GM21619 (cell line): ENCODE results near the gene ERH.
"Not testable (repeated sequence)": the region's sequence is repeated elsewhere in the genome, so short reads cannot be mapped to it uniquely, and the experiment has no call there.

ENCODE experiments used
- ATAC-seq: cut with Tn5 transposase; IDR thresholded peaks from one replicate; pipeline ENCODE4 v1.9.1; 2021; ENCODE audit not compliant: unreplicated experiment

The ERH gene

GRCh38 chr14:69398818-69399210 lies 715 bp upstream of the ERH start:
- peak; percentile 2 for ATAC-seq

GRCh38 chr14:69395929-69396328 lies 2.2 kb downstream of the ERH start:
- no peak for ATAC-seq

DNA sequence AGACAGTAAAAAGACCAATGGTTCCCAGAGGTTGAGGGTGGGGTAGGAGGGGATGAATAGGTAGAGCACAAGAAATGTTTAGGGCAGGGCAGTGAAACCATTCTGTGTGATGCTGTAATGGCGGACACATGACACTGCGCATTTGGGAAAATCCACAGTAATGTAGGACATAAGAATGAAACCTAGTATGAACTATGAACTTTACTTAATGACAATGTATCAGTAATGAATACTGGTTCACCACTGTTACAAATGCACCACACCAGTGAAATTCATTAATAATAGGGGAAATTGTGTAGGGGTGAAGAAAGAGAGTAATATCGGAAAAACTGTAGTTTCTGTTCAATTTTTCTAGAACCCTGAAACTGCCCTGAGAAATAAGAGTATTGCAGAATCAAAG lies 5.6 kb downstream of the ERH start:
- ATAC-seq = no peak

DNA sequence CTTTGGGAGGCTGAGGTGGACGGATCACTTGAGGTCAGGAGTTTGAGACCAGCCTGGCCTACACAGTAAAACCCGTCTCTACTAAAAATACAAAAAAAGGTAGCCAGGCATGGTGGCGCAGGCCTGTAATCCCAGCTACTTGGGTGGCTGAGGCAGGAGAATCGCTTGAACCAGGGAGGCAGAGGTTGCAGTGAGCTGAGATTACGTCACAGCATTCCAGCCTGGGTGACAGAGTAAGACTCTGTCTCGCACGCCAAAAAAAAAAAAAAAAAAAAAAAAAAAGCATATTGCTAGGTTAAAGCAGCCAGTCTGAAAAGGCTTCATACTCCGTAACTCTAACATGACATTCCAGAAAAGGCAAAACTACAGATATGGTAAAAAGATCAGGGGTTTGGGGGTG lies 6.7 kb downstream of the ERH start:
- ATAC-seq = not testable (repeated sequence)

- no peak for ATAC-seq
Measured at GRCh38 chr14:69387311-69387710, 10.8 kb downstream of the ERH start.

- ATAC-seq = no peak
Measured at GRCh38 chr14:69378274-69378673, 19.8 kb downstream of the ERH start.

DNA sequence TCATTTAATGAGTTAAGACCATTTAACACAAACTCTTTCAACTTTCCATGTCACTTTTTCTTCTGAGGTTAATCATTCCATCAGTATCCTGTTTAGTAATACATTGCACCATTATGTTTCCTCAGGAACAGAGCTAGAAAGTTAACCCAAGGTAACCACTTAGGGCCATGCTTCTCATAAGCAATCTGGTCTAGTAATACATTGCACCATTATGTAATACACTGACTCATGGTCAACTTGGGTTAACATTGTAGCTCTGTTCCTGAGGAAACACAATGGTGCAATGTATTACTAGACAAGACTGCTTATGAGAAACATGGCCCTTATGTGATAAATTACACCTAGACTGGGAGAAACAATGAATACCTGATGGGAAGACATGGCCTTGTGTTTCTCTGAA lies 21.7 kb downstream of the ERH start:
- ATAC-seq = no peak

GRCh38 chr14:69375722-69376121 lies 22.4 kb downstream of the ERH start:
- no peak for ATAC-seq

DNA sequence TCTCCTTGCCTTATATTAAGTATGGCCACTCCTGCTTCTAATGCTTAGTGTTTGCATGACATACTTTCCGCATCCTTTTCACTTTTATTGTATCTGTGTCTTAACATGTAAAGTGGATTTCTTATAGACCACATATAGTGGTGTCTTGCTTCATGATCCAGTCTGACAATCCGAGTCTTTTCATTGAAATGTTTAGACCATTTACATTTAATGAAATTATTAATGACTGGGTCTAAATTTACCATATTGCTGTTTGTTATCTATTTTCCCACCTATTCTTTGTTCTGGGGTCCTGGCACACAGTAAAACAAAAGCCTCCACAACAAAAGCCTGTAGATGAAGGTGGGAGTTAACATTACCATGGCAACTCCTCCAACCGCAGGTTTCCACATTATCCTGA lies 22.9 kb downstream of the ERH start:
- no peak for ATAC-seq

GRCh38 chr14:69374235-69374634 lies 23.9 kb downstream of the ERH start:
- ATAC-seq = no peak

DNA sequence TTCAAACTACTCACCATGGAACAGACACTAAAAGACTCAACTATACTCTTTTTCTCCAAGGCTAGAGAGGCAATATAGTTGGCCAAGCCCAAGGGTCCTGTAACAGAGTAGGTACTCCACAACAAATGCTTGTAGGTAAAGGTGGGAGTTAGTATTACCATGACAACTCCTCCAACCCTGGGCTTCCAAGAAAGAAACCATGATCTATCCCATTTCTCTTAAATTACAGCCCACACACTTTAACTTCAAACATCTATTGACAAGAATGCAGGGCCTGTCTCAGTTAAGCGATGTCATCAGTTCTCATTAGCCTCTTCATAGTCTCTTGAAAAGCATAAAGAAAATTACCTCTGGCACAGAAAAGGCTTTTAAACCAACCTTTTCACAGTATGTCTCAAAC lies 25.0 kb downstream of the ERH start:
- no peak for ATAC-seq

- no peak for ATAC-seq
Measured at GRCh38 chr14:69372146-69372545, 26.0 kb downstream of the ERH start.

DNA sequence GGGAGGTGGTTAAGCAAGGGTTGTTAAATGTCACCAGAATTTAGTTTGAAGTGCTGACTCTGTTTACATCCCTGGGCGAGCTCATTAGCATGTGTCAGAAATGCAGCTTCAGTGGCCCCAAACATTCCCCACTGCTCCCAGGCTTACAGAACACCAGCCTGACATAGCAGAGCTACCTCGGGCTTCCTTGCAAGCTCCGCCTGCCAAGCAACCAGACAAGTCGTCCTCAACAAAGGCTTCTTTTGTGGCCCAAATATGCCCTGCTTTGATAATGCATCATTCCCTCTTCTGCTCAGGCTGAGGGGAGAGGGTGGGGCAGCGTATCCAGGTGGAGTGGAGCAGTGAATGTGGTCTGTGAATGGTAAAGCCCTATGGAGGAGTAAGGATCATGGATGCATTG lies 28.0 kb downstream of the ERH start:
- ATAC-seq = no peak

DNA sequence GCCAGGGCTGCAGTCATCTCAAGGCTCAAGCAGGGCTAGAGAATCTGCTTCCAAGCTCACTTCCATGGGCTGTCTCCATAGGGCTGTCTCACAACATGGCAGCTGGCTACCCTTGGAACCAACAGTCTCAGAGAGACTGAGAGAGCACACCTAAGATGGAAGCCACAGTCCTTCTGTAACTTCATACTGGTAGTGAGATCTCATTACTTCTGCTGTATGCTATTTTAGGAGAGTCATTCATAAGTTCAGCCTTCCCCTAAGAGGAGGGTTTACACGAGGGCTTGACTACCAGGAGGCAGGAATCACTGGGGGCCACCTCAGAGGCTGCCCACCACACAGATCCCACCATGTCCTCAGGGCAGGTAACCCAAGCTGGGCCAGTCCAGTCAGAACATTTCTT lies 29.7 kb downstream of the ERH start:
- ATAC-seq = no peak

DNA sequence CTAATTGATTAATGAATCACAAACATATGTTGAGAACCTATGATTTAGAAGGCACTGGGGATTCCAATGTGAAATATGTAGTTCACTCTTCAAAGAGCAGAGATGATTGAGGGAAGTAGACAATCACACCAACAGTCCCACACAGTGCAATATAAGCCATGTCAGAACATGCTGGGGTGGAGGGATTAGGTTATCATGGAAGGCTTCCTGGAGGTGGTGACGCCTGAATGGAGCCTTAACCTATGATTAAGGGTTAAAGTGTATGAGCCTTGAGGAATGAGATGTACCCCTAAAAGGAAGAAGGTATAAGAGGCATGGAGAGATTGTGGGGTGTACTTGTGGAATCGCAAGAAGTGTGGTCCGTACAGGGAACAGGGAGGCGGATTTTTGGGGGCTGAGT lies 31.3 kb downstream of the ERH start:
- no peak for ATAC-seq

GRCh38 chr14:69366069-69366468 lies 32.0 kb downstream of the ERH start:
- ATAC-seq = no peak

GRCh38 chr14:69364378-69364777 lies 33.7 kb downstream of the ERH start:
- ATAC-seq = no peak

DNA sequence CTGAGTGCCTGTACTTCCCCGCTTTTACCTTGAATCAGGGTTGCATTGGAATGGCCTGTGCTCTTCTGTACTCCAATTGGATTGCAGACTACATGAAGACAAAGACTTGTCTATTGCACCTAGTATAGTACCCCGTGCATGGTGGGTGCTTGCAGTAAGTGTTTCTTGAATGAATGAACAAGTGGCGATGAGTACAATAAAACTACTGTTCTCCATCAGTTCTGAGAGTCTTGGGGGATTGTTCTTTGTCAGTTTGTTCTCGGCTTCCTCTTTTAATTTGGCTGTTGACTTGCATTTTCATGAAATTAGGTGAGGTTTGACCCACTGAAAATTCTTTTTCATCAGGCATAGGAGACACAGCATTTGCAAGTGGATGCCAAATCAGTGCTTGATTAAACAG lies 34.1 kb downstream of the ERH start:
- ATAC-seq = no peak

DNA sequence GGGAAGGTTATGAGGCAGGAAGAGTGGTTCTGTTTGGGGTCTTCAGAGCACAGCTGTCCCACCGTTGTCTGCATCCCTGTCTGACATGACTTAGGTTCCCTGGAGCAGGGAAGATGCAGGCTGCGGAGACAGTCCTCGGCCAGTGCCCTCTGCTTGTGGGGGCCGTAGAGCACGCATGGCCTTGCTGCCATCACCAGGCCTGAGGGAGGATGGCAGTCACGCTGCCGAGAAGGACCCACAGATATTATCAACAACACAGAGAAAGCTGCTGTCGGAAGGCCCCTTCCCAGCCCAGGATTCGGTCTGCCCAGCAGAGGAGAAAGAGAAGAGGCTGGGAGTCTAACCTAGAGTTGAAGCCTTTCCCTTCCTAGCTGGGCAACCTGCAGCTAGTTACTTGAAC lies 35.0 kb downstream of the ERH start:
- ATAC-seq = no peak

DNA sequence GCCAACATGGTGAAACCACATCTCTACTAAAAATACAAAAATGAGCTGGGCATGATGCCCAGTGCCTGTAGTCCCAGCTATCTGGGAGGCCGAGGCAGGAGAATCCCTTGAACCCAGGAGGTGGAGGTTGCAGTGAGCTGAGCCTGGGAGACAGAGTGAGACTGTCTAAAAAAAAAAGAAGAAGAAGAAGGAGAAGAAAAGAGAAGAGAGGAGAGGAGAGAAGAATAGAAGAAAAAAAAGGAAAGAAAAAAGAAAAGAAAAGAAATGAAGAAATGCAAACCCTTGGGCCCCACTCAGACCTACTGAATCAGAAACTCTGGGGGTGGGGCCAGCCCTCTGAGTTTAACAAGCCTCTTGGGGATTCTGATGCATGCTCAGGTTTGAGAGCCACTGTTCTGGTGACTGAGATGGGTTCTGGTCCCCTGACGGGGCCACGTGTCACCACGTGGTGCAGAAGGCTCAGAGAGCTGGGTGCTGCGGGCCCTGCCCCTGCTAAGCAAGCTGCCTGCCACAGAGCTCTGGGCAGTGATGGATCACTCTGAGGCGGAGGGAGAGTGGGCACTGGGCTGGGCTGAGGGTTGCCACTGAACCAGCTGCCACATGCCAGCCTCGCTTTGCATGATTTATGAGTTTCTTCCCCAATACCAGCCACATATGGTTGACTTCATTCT lies 37.5 kb downstream of the ERH start:
- no peak for ATAC-seq

DNA sequence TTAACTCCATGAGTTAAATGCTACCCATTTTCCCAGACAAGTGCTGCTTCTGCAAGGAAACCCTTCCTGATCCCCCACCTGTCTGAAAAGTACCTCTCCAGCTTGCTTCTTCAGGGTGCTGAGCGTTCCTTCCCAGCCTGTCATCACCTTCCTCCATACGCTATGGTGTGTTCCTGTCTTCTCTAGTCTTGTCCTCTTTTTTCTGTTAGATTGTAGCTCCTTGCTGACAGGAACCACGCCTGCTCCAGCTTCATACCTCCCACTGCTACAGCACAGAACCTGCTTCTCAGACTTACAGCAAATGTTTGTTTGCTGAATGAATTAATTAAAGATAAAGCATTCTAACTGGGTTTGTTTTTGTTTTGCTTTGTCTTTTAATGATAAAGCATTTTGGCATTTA lies 39.1 kb downstream of the ERH start:
- no peak for ATAC-seq

DNA sequence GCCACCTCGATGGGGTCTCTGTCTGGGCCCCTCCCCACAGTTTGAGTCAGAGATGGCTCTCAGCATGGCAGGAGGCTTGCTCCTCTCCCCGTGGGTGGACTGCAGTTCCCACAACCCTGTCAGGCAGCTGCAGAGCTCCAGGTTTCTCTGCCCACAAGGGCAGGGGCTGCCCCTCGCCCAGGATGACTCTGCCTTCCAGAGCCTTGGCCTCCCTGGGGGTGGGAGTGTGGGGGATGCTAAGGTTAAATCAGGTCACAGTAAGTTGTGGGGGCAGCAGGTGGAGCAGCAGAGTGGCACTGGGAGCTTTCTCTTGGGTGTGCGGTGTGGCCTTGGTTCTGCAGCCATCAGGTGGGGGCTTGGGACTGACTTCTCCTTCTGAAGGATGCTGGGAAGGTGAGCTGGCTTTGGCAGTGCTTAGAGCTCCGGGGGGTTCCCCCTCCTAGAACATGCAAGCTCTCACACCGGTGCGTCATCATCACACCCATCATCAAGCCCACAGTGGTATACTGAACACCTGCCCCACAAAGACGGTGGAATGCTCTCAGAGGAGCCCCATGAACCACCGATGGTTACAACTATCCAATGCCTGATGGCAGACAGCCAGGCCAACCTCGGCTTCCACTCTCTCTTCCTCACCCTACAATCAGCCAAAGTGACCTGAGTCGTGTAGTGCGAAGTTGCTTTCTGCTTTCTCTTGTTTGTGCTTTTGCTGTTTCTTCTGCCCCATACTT lies 39.7 kb downstream of the ERH start:
- no peak for ATAC-seq
